Panc1 (cell line): ENCODE results near the gene PTPRCAP. TPM values are rescaled to one million over a fixed set of nuclear protein-coding genes. Genes with fewer than 3 reads are reported as not detected.

Experiments used
- ATAC-seq: fragments of 200-7000 bp; cut with Tn5 transposase; 2 replicates; pipeline ENCODE4 v1.9.1; 2020; ENCODE audit warnings: mild to moderate bottlenecking, moderate library complexity
- BruUV-seq: library from RNA; stranded (reverse); fragments of 400-500 nt; replicated peaks from 2 replicates; lab custom pipeline; 2021; lab: Mats Ljungman, UMichigan
- CTCF ChIA-PET: fragments of 300-600 bp; sonication (Branson Sonifier 250); formaldehyde crosslinking; loops from one replicate; lab custom pipeline; 2022; ENCODE audit warnings: antibody characterized with exemption; lab: Charles Lee
- POLR2A ChIA-PET: fragments of 300-600 bp; sonication (Branson Sonifier 250); formaldehyde crosslinking; loops from one replicate; lab custom pipeline; 2022; ENCODE audit warnings: antibody characterized with exemption; lab: Charles Lee
- DNase-seq: peaks from one replicate; pipeline ENCODE4 v3.0.0-alpha.2; 2010; ENCODE audit warnings: low read depth, low spot score
- H3K27ac ChIP-seq: 2 replicates; pipeline ENCODE4 v1.5.1; 2011; ENCODE audit warnings: mild to moderate bottlenecking, low read length, inconsistent platforms
- H3K27me3 ChIP-seq: fragments of 200-500 bp; sonication (Bioruptor generic); 2 replicates; pipeline ENCODE4 v1.6.0; 2014; ENCODE audit warnings: low read length, inconsistent platforms; ENCODE audit not compliant: control insufficient read depth, insufficient read depth
- H3K36me3 ChIP-seq: fragments of 200-500 bp; sonication (Bioruptor generic); 2 replicates; pipeline ENCODE4 v1.5.1; 2014; ENCODE audit warnings: inconsistent platforms, mild to moderate bottlenecking, low read length, moderate library complexity; ENCODE audit not compliant: control insufficient read depth, insufficient read depth
- H3K4me1 ChIP-seq: 2 replicates; pipeline ENCODE4 v1.5.1; 2011; ENCODE audit warnings: inconsistent platforms, mild to moderate bottlenecking, low read length, moderate library complexity; ENCODE audit not compliant: control insufficient read depth, insufficient read depth
- H3K4me3 ChIP-seq, 2 experiments: 2 replicates each; pipeline ENCODE4 v1.5.1; 2011 to 2012; ENCODE audit warnings: low read depth in 2 of 2, low read length in 2 of 2, mild to moderate bottlenecking in 2 of 2, inconsistent platforms in 1 of 2, moderate library complexity in 1 of 2
- H3K9me3 ChIP-seq: fragments of 200-500 bp; sonication (Bioruptor generic); 2 replicates; pipeline ENCODE4 v1.5.1; 2014; ENCODE audit warnings: low read depth, mild to moderate bottlenecking, inconsistent platforms, low read length, moderate library complexity; ENCODE audit not compliant: control insufficient read depth, insufficient read depth
- POLR2AphosphoS5 ChIP-seq: IDR thresholded peaks from 2 replicates; pipeline ENCODE4 v1.6.1; 2012; ENCODE audit warnings: mild to moderate bottlenecking, low read depth, low read length, moderate library complexity
- SIN3A ChIP-seq: IDR thresholded peaks from 2 replicates; pipeline ENCODE4 v1.6.1; 2012; ENCODE audit warnings: low read depth, mild to moderate bottlenecking, low read length, moderate library complexity, borderline replicate concordance; ENCODE audit not compliant: insufficient read depth
- TCF7L2 ChIP-seq: IDR thresholded peaks from 2 replicates; pipeline ENCODE4 v1.6.1; 2011; ENCODE audit warnings: mild to moderate bottlenecking, low read depth, low read length, inconsistent platforms
- in situ Hi-C: cut with HindIII; loops from 2 replicates; pipeline ENCODE4 v1.10.0; 2016; ENCODE audit warnings: low sequenced_read_pairs, low pct_unique_long_range_greater_than_20kb
- intact Hi-C: fragments of 100-400 bp; cut with micrococcal nuclease; formaldehyde crosslinking; loops from one replicate; pipeline ENCODE4 v1.10.0; 2022; ENCODE audit not compliant: unreplicated experiment
- total RNA-seq: library from RNA; stranded (reverse); gene quantifications from one replicate; pipeline ENCODE4 v1.2.1, GENCODE V29; 2021; ENCODE audit not compliant: unreplicated experiment
- TF ChIP-seq, protein P1 (sequence below): fragments of 450-650 bp; IDR thresholded peaks from 2 replicates; pipeline ENCODE4 v1.5.1; 2017; ENCODE audit warnings: mild to moderate bottlenecking
- TF ChIP-seq, protein P2 (sequence below), 2 experiments: IDR thresholded peaks; 2 replicates each; pipeline ENCODE4 v1.6.1; 2011 to 2012; ENCODE audit warnings: low read depth in 2 of 2, control low read depth in 1 of 2, low read length in 1 of 2, mild to moderate bottlenecking in 1 of 2, moderate library complexity in 1 of 2; ENCODE audit not compliant: insufficient read depth in 1 of 2

The PTPRCAP gene
- total RNA-seq, 1 experiment from 2014 or later, result 0.82 TPM

- peaks cover 15% of the 10 kb centered on the region for H3K4me1 ChIP-seq
- H3K27me3 ChIP-seq, result no peaks in the 10 kb centered on the region
- no TSS peak for BruUV-seq
- H3K27ac ChIP-seq, result no peak overlapping the region
- in situ Hi-C loops (no loop called here), intact Hi-C loops (no loop called here)
- DNase-seq (no peak), ATAC-seq (no peak)
- TF ChIP-seq POLR2AphosphoS5, result no peak
- TF ChIP-seq, protein P1, sequence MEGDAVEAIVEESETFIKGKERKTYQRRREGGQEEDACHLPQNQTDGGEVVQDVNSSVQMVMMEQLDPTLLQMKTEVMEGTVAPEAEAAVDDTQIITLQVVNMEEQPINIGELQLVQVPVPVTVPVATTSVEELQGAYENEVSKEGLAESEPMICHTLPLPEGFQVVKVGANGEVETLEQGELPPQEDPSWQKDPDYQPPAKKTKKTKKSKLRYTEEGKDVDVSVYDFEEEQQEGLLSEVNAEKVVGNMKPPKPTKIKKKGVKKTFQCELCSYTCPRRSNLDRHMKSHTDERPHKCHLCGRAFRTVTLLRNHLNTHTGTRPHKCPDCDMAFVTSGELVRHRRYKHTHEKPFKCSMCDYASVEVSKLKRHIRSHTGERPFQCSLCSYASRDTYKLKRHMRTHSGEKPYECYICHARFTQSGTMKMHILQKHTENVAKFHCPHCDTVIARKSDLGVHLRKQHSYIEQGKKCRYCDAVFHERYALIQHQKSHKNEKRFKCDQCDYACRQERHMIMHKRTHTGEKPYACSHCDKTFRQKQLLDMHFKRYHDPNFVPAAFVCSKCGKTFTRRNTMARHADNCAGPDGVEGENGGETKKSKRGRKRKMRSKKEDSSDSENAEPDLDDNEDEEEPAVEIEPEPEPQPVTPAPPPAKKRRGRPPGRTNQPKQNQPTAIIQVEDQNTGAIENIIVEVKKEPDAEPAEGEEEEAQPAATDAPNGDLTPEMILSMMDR, result no peak
- TF ChIP-seq TCF7L2, result no peak
- TF ChIP-seq, protein P2, sequence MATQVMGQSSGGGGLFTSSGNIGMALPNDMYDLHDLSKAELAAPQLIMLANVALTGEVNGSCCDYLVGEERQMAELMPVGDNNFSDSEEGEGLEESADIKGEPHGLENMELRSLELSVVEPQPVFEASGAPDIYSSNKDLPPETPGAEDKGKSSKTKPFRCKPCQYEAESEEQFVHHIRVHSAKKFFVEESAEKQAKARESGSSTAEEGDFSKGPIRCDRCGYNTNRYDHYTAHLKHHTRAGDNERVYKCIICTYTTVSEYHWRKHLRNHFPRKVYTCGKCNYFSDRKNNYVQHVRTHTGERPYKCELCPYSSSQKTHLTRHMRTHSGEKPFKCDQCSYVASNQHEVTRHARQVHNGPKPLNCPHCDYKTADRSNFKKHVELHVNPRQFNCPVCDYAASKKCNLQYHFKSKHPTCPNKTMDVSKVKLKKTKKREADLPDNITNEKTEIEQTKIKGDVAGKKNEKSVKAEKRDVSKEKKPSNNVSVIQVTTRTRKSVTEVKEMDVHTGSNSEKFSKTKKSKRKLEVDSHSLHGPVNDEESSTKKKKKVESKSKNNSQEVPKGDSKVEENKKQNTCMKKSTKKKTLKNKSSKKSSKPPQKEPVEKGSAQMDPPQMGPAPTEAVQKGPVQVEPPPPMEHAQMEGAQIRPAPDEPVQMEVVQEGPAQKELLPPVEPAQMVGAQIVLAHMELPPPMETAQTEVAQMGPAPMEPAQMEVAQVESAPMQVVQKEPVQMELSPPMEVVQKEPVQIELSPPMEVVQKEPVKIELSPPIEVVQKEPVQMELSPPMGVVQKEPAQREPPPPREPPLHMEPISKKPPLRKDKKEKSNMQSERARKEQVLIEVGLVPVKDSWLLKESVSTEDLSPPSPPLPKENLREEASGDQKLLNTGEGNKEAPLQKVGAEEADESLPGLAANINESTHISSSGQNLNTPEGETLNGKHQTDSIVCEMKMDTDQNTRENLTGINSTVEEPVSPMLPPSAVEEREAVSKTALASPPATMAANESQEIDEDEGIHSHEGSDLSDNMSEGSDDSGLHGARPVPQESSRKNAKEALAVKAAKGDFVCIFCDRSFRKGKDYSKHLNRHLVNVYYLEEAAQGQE (IDR thresholded peaks at IDR 0.05; ENCODE audit: insufficient read depth in 1 of 2, low read depth in 2 of 2, low read length in 1 of 2), result no peak
- no peak for TF ChIP-seq SIN3A
- POLR2A ChIA-PET, result interaction anchor here (0.6 to 0.7 kb wide), 2 partner anchors 28 to 57 kb away, joined by 3 to 8 read pairs; no protein-coding TSS in a partner anchor
- H3K36me3 ChIP-seq, result no peaks in the 10 kb centered on the region
- H3K9me3 ChIP-seq, result no peaks in the 10 kb centered on the region
- no peak overlapping the region for H3K4me3 ChIP-seq
- CTCF ChIA-PET, result interaction anchor here (0.6 kb wide), 1 partner anchor 51 kb away, joined by 5 read pairs; no protein-coding TSS in a partner anchor
Observed at GRCh38 chr11:67408437-67409200, 28.9 kb downstream of the PTPRCAP start.

DNA sequence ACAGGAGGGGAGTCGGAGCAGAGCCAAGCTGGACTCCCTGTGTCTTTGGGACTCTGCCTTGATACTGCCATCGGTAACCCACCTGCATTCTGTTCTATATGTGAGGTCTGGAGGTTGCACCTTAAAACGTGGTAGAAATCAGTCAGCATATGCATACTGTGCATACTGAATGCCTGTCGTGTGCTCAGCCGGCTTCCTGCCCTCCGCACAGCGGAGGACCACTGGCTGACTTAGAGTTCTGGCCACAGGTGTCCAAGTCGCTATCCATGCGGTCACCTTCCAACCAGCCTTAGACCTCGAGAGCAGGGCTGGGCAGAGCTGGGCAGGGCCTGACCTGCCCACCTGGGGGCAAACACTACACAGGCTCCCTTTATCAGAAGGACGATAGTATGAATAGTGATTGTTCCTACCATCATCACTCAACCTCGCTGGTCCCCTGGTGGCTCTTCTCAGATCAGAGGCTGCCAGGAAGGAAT is 29.8 kb downstream of the PTPRCAP start:
- no peaks in the 10 kb centered on the region for H3K27me3 ChIP-seq
- no peak for TF ChIP-seq SIN3A
- TF ChIP-seq, protein P2 (IDR thresholded peaks at IDR 0.05; ENCODE audit: insufficient read depth in 1 of 2, low read depth in 2 of 2, low read length in 1 of 2), result no peak
- TF ChIP-seq, protein P1, result no peak
- no peak for TF ChIP-seq POLR2AphosphoS5
- TF ChIP-seq TCF7L2, result no peak
- intact Hi-C loops, result no loop called here
- H3K9me3 ChIP-seq, result no peaks in the 10 kb centered on the region
- H3K4me1 ChIP-seq, result peaks cover 8% of the 10 kb centered on the region; the same call in 1 of the 2 replicates
- ATAC-seq (no peak), DNase-seq (no peak)
- ChIA-PET CTCF (interaction anchor here (0.6 to 0.7 kb wide), 2 partner anchors 50 to 1965 kb away, joined by 4 to 5 read pairs; no protein-coding TSS in a partner anchor), POLR2A (no interaction called here)
- H3K4me3 ChIP-seq, result no peak overlapping the region
- in situ Hi-C loops, result no loop called here
- H3K27ac ChIP-seq, result no peak overlapping the region
- BruUV-seq, result no TSS peak
- H3K36me3 ChIP-seq, result no peaks in the 10 kb centered on the region
